SU-DHL-6 (cell line): ENCODE results near the gene STK33.

Source experiments
- H2AFZ ChIP-seq: fragments of 200-600 bp; sonication (generic); 2 replicates; pipeline ENCODE4 v1.6.1; 2014; ENCODE audit warnings: low read depth, mild to moderate bottlenecking, moderate library complexity, mixed read lengths, antibody characterized with exemption, low read length; ENCODE audit not compliant: severe bottlenecking
- H3F3A ChIP-seq: fragments of 200-600 bp; shearing (Covaris generic); 2 replicates; pipeline ENCODE4 v1.6.0; 2016; ENCODE audit warnings: antibody characterized with exemption, mild to moderate bottlenecking; ENCODE audit not compliant: insufficient read depth
- H3K27ac ChIP-seq: fragments of 200-600 bp; sonication (generic); 2 replicates; pipeline ENCODE4 v1.5.1; 2016; ENCODE audit warnings: low read depth, mild to moderate bottlenecking, low read length, moderate library complexity, mixed read lengths
- H3K27me3 ChIP-seq: fragments of 200-600 bp; sonication (generic), shearing (Covaris generic); 2 replicates; pipeline ENCODE4 v1.6.0; 2014; ENCODE audit warnings: mild to moderate bottlenecking, low read length
- H3K36me3 ChIP-seq: fragments of 200-600 bp; sonication (generic); 2 replicates; pipeline ENCODE4 v1.6.1; 2014; ENCODE audit warnings: mild to moderate bottlenecking, low read length, mixed read lengths
- H3K4me2 ChIP-seq: fragments of 300-600, 200-600 bp; shearing (Covaris generic), sonication (generic); 2 replicates; pipeline ENCODE4 v1.6.0; 2014; ENCODE audit warnings: low read length, low read depth, mild to moderate bottlenecking; ENCODE audit not compliant: poor library complexity, severe bottlenecking
- H3K4me3 ChIP-seq: fragments of 200-600 bp; sonication (generic); 2 replicates; pipeline ENCODE4 v1.5.1; 2014; ENCODE audit warnings: antibody characterized with exemption, low read length, mild to moderate bottlenecking, mixed read lengths; ENCODE audit not compliant: insufficient read depth, poor library complexity, severe bottlenecking
- H3K79me2 ChIP-seq: fragments of 200-600 bp; sonication (generic); 2 replicates; pipeline ENCODE4 v1.6.1; 2014; ENCODE audit warnings: mild to moderate bottlenecking, low read length, moderate library complexity; ENCODE audit not compliant: insufficient read depth
- H3K9ac ChIP-seq: fragments of 200-600 bp; sonication (generic); 2 replicates; pipeline ENCODE4 v1.7.0; 2014; ENCODE audit warnings: mild to moderate bottlenecking, low read length
- H3K9me2 ChIP-seq: fragments of 200-600 bp; sonication (generic); replicated peaks from 2 replicates; pipeline ENCODE4 v1.6.1; 2014; ENCODE audit warnings: low read length; ENCODE audit not compliant: insufficient read depth
- H3K9me3 ChIP-seq: fragments of 200-600 bp; sonication (generic); 2 replicates; pipeline ENCODE4 v1.6.1; 2014; ENCODE audit warnings: low read length, mixed read lengths; ENCODE audit not compliant: insufficient read depth
- H4K20me1 ChIP-seq: fragments of 200-600 bp; sonication (generic); 2 replicates; pipeline ENCODE4 v1.6.1; 2014; ENCODE audit warnings: low read depth, mild to moderate bottlenecking, antibody characterized with exemption, low read length, moderate library complexity, mixed read lengths
- CTCF ChIP-seq: fragments of 200-600 bp; sonication (generic); IDR thresholded peaks from one replicate; pipeline ENCODE4 v1.5.1; 2017; ENCODE audit warnings: antibody characterized with exemption, mild to moderate bottlenecking, low read length, moderate library complexity; ENCODE audit not compliant: insufficient read depth, poor library complexity, severe bottlenecking
- EZH2phosphoT487 ChIP-seq: fragments of 200-600 bp; sonication (generic), shearing (Covaris generic); conservative IDR thresholded peaks from 2 replicates; pipeline ENCODE4 v1.6.1; 2018; ENCODE audit warnings: mild to moderate bottlenecking, antibody characterized with exemption, low read length, moderate library complexity, mixed read lengths

Gene STK33

GRCh38 chr11:8356216-8356615 is 237.8 kb downstream of the STK33 start:
- Histone ChIP-seq H2AFZ (no peak overlapping the region), H3K27ac (no peak overlapping the region), H3K27me3 (no peaks in the 10 kb centered on the region), H3K9me2 (no peaks in the 10 kb centered on the region), H3K9ac (no peak overlapping the region), H3K9me3 (no peaks in the 10 kb centered on the region), H4K20me1 (no peaks in the 10 kb centered on the region), H3F3A (no peaks in the 10 kb centered on the region), H3K79me2 (no peaks in the 10 kb centered on the region), H3K4me2 (no peak overlapping the region), H3K4me3 (no peak overlapping the region), H3K36me3 (no peaks in the 10 kb centered on the region)
- TF ChIP-seq EZH2phosphoT487 (no peak), CTCF (no peak)

GRCh38 chr11:8355416-8355742 is 238.6 kb downstream of the STK33 start:
- Histone ChIP-seq H3K4me2 (no peak overlapping the region), H4K20me1 (no peaks in the 10 kb centered on the region), H3K36me3 (no peaks in the 10 kb centered on the region), H3K27ac (no peak overlapping the region), H3K9me3 (no peaks in the 10 kb centered on the region), H2AFZ (no peak overlapping the region), H3K9me2 (no peaks in the 10 kb centered on the region), H3F3A (no peaks in the 10 kb centered on the region), H3K9ac (no peak overlapping the region), H3K4me3 (no peak overlapping the region), H3K79me2 (no peaks in the 10 kb centered on the region), H3K27me3 (no peaks in the 10 kb centered on the region)
- TF ChIP-seq EZH2phosphoT487 (no peak), CTCF (no peak)

GRCh38 chr11:8354622-8355415 is 239.2 kb downstream of the STK33 start:
- Histone ChIP-seq H3K4me3 (no peak overlapping the region), H3K9me2 (no peaks in the 10 kb centered on the region), H3K9ac (no peak overlapping the region), H3F3A (no peaks in the 10 kb centered on the region), H3K79me2 (no peaks in the 10 kb centered on the region), H3K27ac (no peak overlapping the region), H2AFZ (no peak overlapping the region), H3K27me3 (no peaks in the 10 kb centered on the region), H3K4me2 (no peak overlapping the region), H3K9me3 (no peaks in the 10 kb centered on the region), H3K36me3 (no peaks in the 10 kb centered on the region), H4K20me1 (no peaks in the 10 kb centered on the region)
- TF ChIP-seq EZH2phosphoT487 (no peak), CTCF (no peak)
